K562 (cell line): ENCODE results near the gene PIGH. TPM values are rescaled to one million over a fixed set of nuclear protein-coding genes. Genes with fewer than 3 reads are reported as not detected.

Source experiments
- ATAC-seq: fragments of 200-7000 bp; cut with Tn5 transposase; 3 replicates; pipeline ENCODE4 v1.9.1; 2020; ENCODE audit warnings: moderate library complexity
- BruUV-seq: library from RNA; stranded (reverse); fragments of 400-500 nt; replicated peaks from 2 replicates; lab custom pipeline; 2021; lab: Mats Ljungman, UMichigan
- CTCF ChIA-PET: fragments of 300-600 bp; formaldehyde crosslinking; extraction: SDS; loops from one replicate; lab custom pipeline; 2021; ENCODE audit warnings: low intra/inter-chr PET ratio; lab: Yijun Ruan, JAX
- POLR2A ChIA-PET: fragments of 300-600, 350-650 bp; sonication (Branson Sonifier 250); formaldehyde crosslinking; extraction: SDS; loops from one replicate; lab custom pipeline; 2021; ENCODE audit warnings: antibody characterized with exemption, inconsistent platforms; lab: Yijun Ruan, JAX
- DNase-seq, 4 experiments: peaks; one replicate each; pipeline versions ENCODE4 v3.0.0 to v3.0.0-alpha.2; 2011 to 2018; ENCODE audit warnings: low spot score in 3 of 4, mixed read lengths in 3 of 4; ENCODE audit errors: extremely low read depth in 1 of 4
- FAIRE-seq: peaks from 2 replicates; lab custom pipeline; 2011; peaks lifted over from hg19 to GRCh38; lab: Jason Lieb, UNC
- H2AFZ ChIP-seq: 2 replicates; pipeline ENCODE4 v1.6.0; 2011; ENCODE audit warnings: low read depth, low read length, control low read depth, inconsistent platforms
- H3K27ac ChIP-seq: fragments of 200-600 bp; 3 replicates; pipeline ENCODE4 v1.8.0; 2011; ENCODE audit warnings: low read depth, mild to moderate bottlenecking, control low read depth, inconsistent platforms, low read length, moderate library complexity, mixed read lengths; ENCODE audit errors: extremely low read depth
- H3K27me3 ChIP-seq, 2 experiments: fragments of 300-600 bp in 1 of 2; 2 replicates in 1 of 2; 3 replicates in 1 of 2; pipeline versions ENCODE4 v1.6.0 to v1.8.0; 2011; ENCODE audit warnings: inconsistent platforms in 2 of 2, low read length in 2 of 2, mild to moderate bottlenecking in 1 of 2, mixed read lengths in 1 of 2, moderate library complexity in 1 of 2; ENCODE audit not compliant: control insufficient read depth in 2 of 2, insufficient read depth in 2 of 2
- H3K36me3 ChIP-seq: fragments of 300-600 bp; 3 replicates; pipeline ENCODE4 v1.8.0; 2011; ENCODE audit warnings: mild to moderate bottlenecking, low read length, inconsistent platforms; ENCODE audit not compliant: control insufficient read depth, insufficient read depth
- H3K4me1 ChIP-seq, 2 experiments: fragments of 200-600 bp in 1 of 2; replicated peaks in 1 of 2; 2 replicates in 1 of 2; 3 replicates in 1 of 2; pipeline versions ENCODE4 v1.5.1 to v1.8.0; 2011; ENCODE audit warnings: inconsistent platforms in 2 of 2, low read length in 2 of 2, mild to moderate bottlenecking in 1 of 2, mixed read lengths in 1 of 2, moderate library complexity in 1 of 2; ENCODE audit not compliant: control insufficient read depth in 2 of 2, insufficient read depth in 2 of 2
- H3K4me2 ChIP-seq: 2 replicates; pipeline ENCODE4 v1.6.1; 2011; ENCODE audit warnings: low read length, control low read depth, inconsistent platforms, mixed read lengths; ENCODE audit not compliant: insufficient read depth
- H3K4me3 ChIP-seq: fragments of 200-600 bp; sonication (generic), shearing (Covaris generic); 2 replicates; pipeline ENCODE4 v1.5.1; 2016; ENCODE audit warnings: control low read depth, inconsistent platforms
- H3K79me2 ChIP-seq: fragments of 200-600 bp; 3 replicates; pipeline ENCODE4 v1.8.0; 2011; ENCODE audit warnings: low read length, inconsistent platforms; ENCODE audit not compliant: control insufficient read depth, insufficient read depth
- H3K9ac ChIP-seq, 2 experiments: 2 replicates each; pipeline versions ENCODE4 v1.6.0 to v1.6.1; 2011; ENCODE audit warnings: low read depth in 2 of 2, low read length in 2 of 2, control low read depth in 1 of 2, inconsistent platforms in 1 of 2, mild to moderate bottlenecking in 1 of 2, mixed read lengths in 1 of 2; ENCODE audit not compliant: insufficient read depth in 1 of 2
- H3K9me1 ChIP-seq: one replicate; pipeline ENCODE4 v1.6.0; 2011; ENCODE audit warnings: inconsistent platforms, mild to moderate bottlenecking, low read length, moderate library complexity; ENCODE audit not compliant: control insufficient read depth, insufficient read depth
- H3K9me3 ChIP-seq: replicated peaks from 2 replicates; pipeline ENCODE4 v1.5.1; 2011; ENCODE audit warnings: low read depth, low read length, inconsistent platforms; ENCODE audit not compliant: control insufficient read depth, insufficient read depth
- H4K20me1 ChIP-seq: replicated peaks from 2 replicates; pipeline ENCODE4 v1.6.1; 2011; ENCODE audit warnings: low read length, inconsistent platforms, mixed read lengths; ENCODE audit not compliant: control insufficient read depth, insufficient read depth
- CREM ChIP-seq: IDR thresholded peaks from 2 replicates; pipeline ENCODE4 v1.6.1; 2014; ENCODE audit warnings: antibody characterized with exemption, low read depth
- CXXC5 ChIP-seq: fragments of 250-450 bp; sonication (Bioruptor Pico); IDR thresholded peaks from 2 replicates; pipeline ENCODE4 v1.8.0; 2022; ENCODE audit warnings: inconsistent platforms, mild to moderate bottlenecking, moderate library complexity
- GABPB1 ChIP-seq: sonication (generic); formaldehyde crosslinking; IDR thresholded peaks from 2 replicates; pipeline ENCODE4 v1.8.0; 2022; ENCODE audit warnings: mild to moderate bottlenecking, missing genetic modification reagents
- PKNOX1 ChIP-seq: fragments of 450-650 bp; IDR thresholded peaks from 2 replicates; pipeline ENCODE4 v1.6.1; 2016
- REST ChIP-seq, 2 experiments: fragments of 450-650 bp; formaldehyde crosslinking in 1 of 2; IDR thresholded peaks; 2 replicates each; pipeline versions ENCODE4 v1.4.0 to v1.6.1; 2014 to 2020; ENCODE audit warnings: mild to moderate bottlenecking in 2 of 2, borderline replicate concordance in 1 of 2, low read depth in 1 of 2
- SFPQ ChIP-seq: fragments of 200-400 bp; formaldehyde crosslinking; IDR thresholded peaks from 2 replicates; pipeline ENCODE4 v1.6.1; 2017; ENCODE audit warnings: mild to moderate bottlenecking, low read depth, low read length, moderate library complexity
- SMC3 ChIP-seq: conservative IDR thresholded peaks from 2 replicates; pipeline ENCODE4 v1.6.1; 2011; ENCODE audit warnings: low read depth, low read length, improper control_type of control experiment; ENCODE audit not compliant: insufficient read depth
- ZNF282 ChIP-seq: sonication (generic); formaldehyde crosslinking; IDR thresholded peaks from 2 replicates; pipeline ENCODE4 v1.8.1; 2023; ENCODE audit warnings: missing genetic modification reagents
- WGBS: fragments of 100-300 bp; shearing (Covaris generic); methylation state at CpG from one replicate; pipeline ENCODE4 v1.1.6; 2016; ENCODE audit warnings: low coverage, mixed read lengths; ENCODE audit not compliant: insufficient coverage; ENCODE audit errors: missing lambda C conversion rate; 5-methylcytosine and 5-hydroxymethylcytosine counted together
- in situ Hi-C: fragments of 300-500 bp; cut with MboI; formaldehyde crosslinking; loops from 4 replicates; pipeline ENCODE4 v1.15.0; 2018; ENCODE audit warnings: inconsistent platforms, mixed read lengths
- intact Hi-C: fragments of 100-400 bp; cut with micrococcal nuclease; formaldehyde crosslinking; loops from 2 replicates; pipeline ENCODE4 v1.14.2; 2022
- polyA plus RNA-seq, 8 experiments: library from polyadenylated mRNA; depleted of rRNA in 4 of 8; stranded (reverse) in 5 of 8; unstranded in 3 of 8; fragments of >200 nt; fragmentation: Nextera tagmentation in 2 of 8; fragmentation: Illumina TruSeq in 1 of 8; extraction: Ambion mirVana in 2 of 8; extraction: Trizol in 1 of 8; gene quantifications; 2 replicates each; pipeline versions ENCODE4 v1.2.1 to v1.2.3, GENCODE V29; 2011 to 2014; ENCODE audit warnings: inconsistent platforms in 1 of 8, missing spikeins in 1 of 8
- total RNA-seq, 7 experiments: library from RNA; depleted of rRNA in 6 of 7; stranded (reverse); fragments of >200 nt in 6 of 7; fragmentation: Illumina TruSeq in 2 of 7; extraction: Trizol in 2 of 7; gene quantifications; 2 replicates each; pipeline versions ENCODE4 v1.2.1 to v1.2.3, GENCODE V29; 2011 to 2021; ENCODE audit warnings: low replicate concordance in 1 of 7

Gene PIGH
- total and polyA plus RNA-seq, 9 of the 15 experiments (the other 6 are each of a cell fraction or from before 2014, with no cell fraction given): 21.1 to 53.4 (median 24.7) TPM

GRCh38 chr14:67571275-67571990 is 28.6 kb downstream of the PIGH start:
- FAIRE-seq (peak; percentile 73), DNase-seq (peak; percentile 54 to 64 (median 59)), ATAC-seq (peak; percentile 95)
- H3K79me2 ChIP-seq: no peaks in the 10 kb centered on the region
- no peaks in the 10 kb centered on the region for H3K27me3 ChIP-seq
- intact Hi-C loops (loop anchor here (1.0 kb wide), 2 partner anchors 45 to 144 kb away; no protein-coding TSS in a partner anchor), in situ Hi-C loops (loop anchor here (10.0 kb wide), 1 partner anchor 147 kb away; no protein-coding TSS in a partner anchor)
- H2AFZ ChIP-seq: no peak overlapping the region
- no peaks in the 10 kb centered on the region; the same call in 1 of the 2 replicates for H4K20me1 ChIP-seq
- no peak overlapping the region for H3K27ac ChIP-seq
- H3K4me3 ChIP-seq: no peak overlapping the region
- ChIA-PET POLR2A (interaction anchor here (0.6 to 1.3 kb wide), 3 partner anchors 30 to 155 kb away, joined by 3 to 4 read pairs (median 4); no protein-coding TSS in a partner anchor), CTCF (interaction anchor here (0.9 to 1.3 kb wide), 3 partner anchors 45 to 405 kb away, joined by 3 to 5 read pairs (median 4); no protein-coding TSS in a partner anchor)
- H3K4me1 ChIP-seq: peaks cover 0 to 5% of the 10 kb centered on the region in 2 experiments; a peak in 2 of 5 replicates
- BruUV-seq: no TSS peak
- WGBS: 3% methylated on average over 7 of the region's 14 CpGs
- no peaks in the 10 kb centered on the region for H3K9me1 ChIP-seq
- H3K4me2 ChIP-seq: no peak overlapping the region
- no peak overlapping the region for H3K9ac ChIP-seq
- H3K36me3 ChIP-seq: no peaks in the 10 kb centered on the region
- H3K9me3 ChIP-seq: no peaks in the 10 kb centered on the region
- TF ChIP-seq REST (IDR thresholded peaks at IDR 0.05; ENCODE audit: borderline replicate concordance): peak; percentile 71; the same call in 1 of the 2 replicates
- TF ChIP-seq REST (CRISPR knock-in tag; IDR thresholded peaks at IDR 0.05; ENCODE audit: low read depth): no peak
- 0 out of 2 replicates have a peak, but pooled peaks have one; percentile 17 for TF ChIP-seq CREM
- peak; percentile 75 for TF ChIP-seq PKNOX1
- 0 out of 2 replicates have a peak, but pooled peaks have one; percentile 20 for TF ChIP-seq GABPB1 (CRISPR knock-in tag)
- TF ChIP-seq ZNF282 (CRISPR knock-in tag): no peak
- no peak for TF ChIP-seq SFPQ
- peak; percentile 73 for TF ChIP-seq SMC3
- TF ChIP-seq CXXC5 (CRISPR knock-in tag): 0 out of 2 replicates have a peak, but pooled peaks have one; percentile 12
